ENCODE results near the gene SPATA25.

GRCh38 chr20:45861221-45862075 lies 26.0 kb downstream of the SPATA25 start:
- TF ChIP-seq POLR2A (IDR thresholded peaks at IDR 0.05) (no peak), CTCF (IDR thresholded peaks at IDR 0.05) (no peak)
